Sigmoid colon (tissue), 4 donors: ENCODE results near the gene COL4A3.

ENCODE experiments used
- CTCF ChIP-seq, 4 experiments: fragments of 450-650 bp in 3 of 4; fragments of 200-600 bp in 1 of 4; IDR thresholded peaks; one replicate each; pipeline ENCODE4 v1.5.1; 2016 to 2019; ENCODE audit warnings: antibody characterized with exemption in 4 of 4, mild to moderate bottlenecking in 3 of 4, moderate library complexity in 2 of 4
- EP300 ChIP-seq, 4 donors: sonication (generic); formaldehyde crosslinking; IDR thresholded peaks; one replicate each; pipeline ENCODE4 v1.6.1; 2017; ENCODE audit warnings: antibody characterized with exemption in 4 of 4
- POLR2A ChIP-seq, 2 donors: fragments of 450-650 bp; IDR thresholded peaks; one replicate each; pipeline ENCODE4 v1.6.1; 2016; ENCODE audit warnings: antibody characterized with exemption in 2 of 2, mild to moderate bottlenecking in 2 of 2, moderate library complexity in 2 of 2

- TF ChIP-seq EP300 (IDR thresholded peaks at IDR 0.05): no peak
- no peak for TF ChIP-seq POLR2A (IDR thresholded peaks at IDR 0.05)
- no peak for TF ChIP-seq CTCF (IDR thresholded peaks at IDR 0.05)
These were observed 123.3 kb downstream of the COL4A3 start for GRCh38 chr2:227287771-227288170.
